Neural cell (in vitro differentiated cells): ENCODE results near the gene ARF5. TPM values are rescaled to one million over a fixed set of nuclear protein-coding genes. Genes with fewer than 3 reads are reported as not detected.
A peak's percentile ranks its signal among the peaks of the same experiment; 100 is the strongest.

Experiments used
- H2AFZ ChIP-seq: fragments of 200-600, 300-800 bp; sonication (generic), shearing (Covaris generic); 2 replicates; pipeline ENCODE4 v1.6.0; 2014; ENCODE audit warnings: low read depth, mild to moderate bottlenecking, antibody characterized with exemption, low read length, moderate library complexity
- H3F3A ChIP-seq: fragments of 200-600 bp; shearing (Covaris generic); 2 replicates; pipeline ENCODE4 v1.6.1; 2016; ENCODE audit warnings: mild to moderate bottlenecking, moderate library complexity, mixed read lengths, antibody characterized with exemption, low read length; ENCODE audit not compliant: insufficient read depth, poor library complexity, severe bottlenecking
- H3K27ac ChIP-seq: fragments of 200-600, 300-800 bp; sonication (generic), shearing (Covaris generic); 2 replicates; pipeline ENCODE4 v1.5.1; 2014; ENCODE audit warnings: mild to moderate bottlenecking, low read length, moderate library complexity
- H3K27me3 ChIP-seq: fragments of 300-800, 200-600 bp; sonication (generic), shearing (Covaris generic); 2 replicates; pipeline ENCODE4 v1.6.0; 2014; ENCODE audit warnings: mild to moderate bottlenecking, low read depth, low read length, moderate library complexity; ENCODE audit not compliant: insufficient read depth
- H3K36me3 ChIP-seq: fragments of 300-800, 200-600 bp; sonication (generic), shearing (Covaris generic); 2 replicates; pipeline ENCODE4 v1.5.1; 2014; ENCODE audit warnings: mild to moderate bottlenecking, antibody characterized with exemption, low read length, moderate library complexity; ENCODE audit not compliant: insufficient read depth
- H3K4me2 ChIP-seq: fragments of 300-800, 200-600 bp; sonication (generic), shearing (Covaris generic); 2 replicates; pipeline ENCODE4 v1.6.0; 2014; ENCODE audit warnings: mild to moderate bottlenecking, low read length
- H3K4me3 ChIP-seq: fragments of 300-800, 200-600 bp; sonication (generic), shearing (Covaris generic); 2 replicates; pipeline ENCODE4 v1.5.1; 2014; ENCODE audit warnings: mild to moderate bottlenecking, low read length, moderate library complexity
- H3K79me2 ChIP-seq: fragments of 200-600 bp; shearing (Covaris generic); replicated peaks from 2 replicates; pipeline ENCODE4 v1.6.0; 2014; ENCODE audit warnings: mild to moderate bottlenecking, low read length, moderate library complexity; ENCODE audit not compliant: insufficient read depth
- H3K9ac ChIP-seq: fragments of 300-800, 200-600 bp; sonication (generic), shearing (Covaris generic); 2 replicates; pipeline ENCODE4 v1.6.1; 2016; ENCODE audit warnings: mild to moderate bottlenecking, low read length, mixed read lengths
- H3K9me2 ChIP-seq: fragments of 200-600 bp; shearing (Covaris generic); 2 replicates; pipeline ENCODE4 v1.6.1; 2016; ENCODE audit warnings: mild to moderate bottlenecking, low read length, mixed read lengths; ENCODE audit not compliant: insufficient read depth
- H3K9me3 ChIP-seq: fragments of 200-600, 300-800 bp; sonication (generic), shearing (Covaris generic); 2 replicates; pipeline ENCODE4 v1.6.1; 2016; ENCODE audit warnings: mild to moderate bottlenecking, mixed run types, low read length, moderate library complexity, mixed read lengths
- H4K20me1 ChIP-seq: fragments of 200-600 bp; shearing (Covaris generic); 2 replicates; pipeline ENCODE4 v1.6.1; 2016; ENCODE audit warnings: mild to moderate bottlenecking, mixed run types; ENCODE audit not compliant: insufficient read depth
- EP300 ChIP-seq: fragments of 450-650 bp; conservative IDR thresholded peaks from 2 replicates; pipeline ENCODE4 v1.6.1; 2014; ENCODE audit warnings: antibody characterized with exemption, mild to moderate bottlenecking, moderate library complexity; ENCODE audit not compliant: poor library complexity, severe bottlenecking
- EZH2 ChIP-seq: fragments of 200-600, 300-800 bp; shearing (Covaris generic), sonication (generic); IDR thresholded peaks from 2 replicates; pipeline ENCODE4 v1.6.1; 2014; ENCODE audit warnings: antibody characterized with exemption, low read length, borderline replicate concordance, mild to moderate bottlenecking; ENCODE audit not compliant: insufficient read depth, poor library complexity, severe bottlenecking
- MXI1 ChIP-seq: fragments of 450-650 bp; conservative IDR thresholded peaks from 2 replicates; pipeline ENCODE4 v1.6.1; 2014; ENCODE audit warnings: antibody characterized with exemption, mild to moderate bottlenecking; ENCODE audit not compliant: poor library complexity, severe bottlenecking
- POLR2AphosphoS5 ChIP-seq: IDR thresholded peaks from 2 replicates; pipeline ENCODE4 v1.6.1; 2012
- RAD21 ChIP-seq: fragments of 450-650 bp; conservative IDR thresholded peaks from 2 replicates; pipeline ENCODE4 v1.6.1; 2014; ENCODE audit warnings: antibody characterized with exemption, mild to moderate bottlenecking, moderate library complexity
- SMC3 ChIP-seq: fragments of 450-650 bp; conservative IDR thresholded peaks from 2 replicates; pipeline ENCODE4 v1.6.1; 2014; ENCODE audit warnings: antibody characterized with exemption, mild to moderate bottlenecking, moderate library complexity; ENCODE audit not compliant: poor library complexity
- TAF1 ChIP-seq: IDR thresholded peaks from 2 replicates; pipeline ENCODE4 v1.6.1; 2012; ENCODE audit warnings: low read depth
- polyA plus RNA-seq: library from polyadenylated mRNA; depleted of rRNA; stranded (reverse); fragments of >200 nt; gene quantifications from 2 replicates; pipeline ENCODE4 v1.2.3, GENCODE V29; 2014
- TF ChIP-seq, protein P1 (sequence below): fragments of 450-650 bp; IDR thresholded peaks from 2 replicates; pipeline ENCODE4 v1.5.1; 2014; ENCODE audit warnings: antibody characterized with exemption, mild to moderate bottlenecking, moderate library complexity; ENCODE audit not compliant: poor library complexity, severe bottlenecking
- TF ChIP-seq, protein P2 (sequence below): IDR thresholded peaks from 2 replicates; pipeline ENCODE4 v1.6.1; 2012; ENCODE audit warnings: borderline replicate concordance

ARF5 gene
- polyA plus RNA-seq, 1 donor from 2014 or later = 582 TPM

DNA sequence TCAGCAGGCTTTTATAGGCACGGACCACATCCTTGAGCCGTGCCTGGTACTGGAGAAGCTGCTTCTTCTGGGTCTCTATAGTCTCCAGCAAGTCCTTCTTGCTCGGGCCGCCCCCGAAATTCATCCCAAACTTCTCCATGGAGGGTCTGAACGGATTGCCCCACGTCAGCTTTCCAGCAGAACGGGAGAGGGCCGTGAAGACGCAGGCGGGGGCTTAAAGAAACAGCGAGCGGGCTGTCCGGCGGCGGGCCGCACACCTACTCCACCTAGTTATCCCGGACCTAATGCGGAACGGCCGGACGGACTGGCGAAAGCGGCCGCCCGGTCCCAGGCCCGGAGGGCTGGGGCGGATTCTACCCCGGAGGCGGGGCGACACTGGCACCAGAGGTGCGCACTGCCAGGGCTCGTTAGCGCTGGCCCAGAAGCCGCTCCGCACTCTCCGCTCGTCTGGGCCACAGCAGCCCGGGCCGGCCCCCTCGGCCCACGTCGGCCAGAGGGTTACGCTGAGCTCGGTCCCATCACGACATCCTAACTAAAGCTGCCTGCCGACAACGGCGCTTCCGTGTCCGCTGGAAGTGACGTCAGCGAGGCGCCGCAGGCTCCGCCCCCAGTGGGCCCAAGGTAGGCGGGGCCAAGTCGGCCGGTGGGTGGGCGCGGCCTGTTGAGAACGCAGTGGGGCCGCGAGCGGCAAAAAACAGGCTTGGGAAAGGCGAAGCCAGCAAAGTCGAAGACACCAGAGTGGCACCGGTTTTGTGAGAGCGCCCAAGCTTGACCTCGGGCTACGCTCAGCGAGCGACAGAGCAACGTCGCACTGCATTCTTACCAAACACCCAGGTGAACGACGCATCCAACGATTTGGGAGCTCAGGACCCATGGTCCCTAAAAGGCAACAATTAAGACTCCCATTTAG, 2.9 kb upstream of the ARF5 start, which contains the start of gene GCC1:
Gene GCC1, minus strand, starts transcription at position 553 of the 910 bp plus-strand sequence. Its CDS starts 414 bp downstream, at position 139.
- Histone ChIP-seq H3K9ac (peak within 1 kb of the TSS; percentile 88), H3K4me2 (peak within 1 kb of the TSS; percentile 95), H3K27ac (peak within 1 kb of the TSS; percentile 49), H4K20me1 (no peaks in the 10 kb centered on the region), H3K36me3 (peaks cover 18% of the 10 kb centered on the region), H2AFZ (peak within 1 kb of the TSS; percentile 61), H3K4me3 (peak within 1 kb of the TSS; percentile 98), H3K79me2 (peaks cover 39% of the 10 kb centered on the region), H3K9me2 (no peaks in the 10 kb centered on the region), H3F3A (no peaks in the 10 kb centered on the region), H3K27me3 (no peaks in the 10 kb centered on the region), H3K9me3 (no peaks in the 10 kb centered on the region)
- TF ChIP-seq RAD21 (no peak), MXI1 (peak; percentile 77), EZH2 (no peak), SMC3 (no peak), POLR2AphosphoS5 (peak; percentile 95), EP300 (peak; percentile 49), TAF1 (no peak)
- TF ChIP-seq, protein P1, sequence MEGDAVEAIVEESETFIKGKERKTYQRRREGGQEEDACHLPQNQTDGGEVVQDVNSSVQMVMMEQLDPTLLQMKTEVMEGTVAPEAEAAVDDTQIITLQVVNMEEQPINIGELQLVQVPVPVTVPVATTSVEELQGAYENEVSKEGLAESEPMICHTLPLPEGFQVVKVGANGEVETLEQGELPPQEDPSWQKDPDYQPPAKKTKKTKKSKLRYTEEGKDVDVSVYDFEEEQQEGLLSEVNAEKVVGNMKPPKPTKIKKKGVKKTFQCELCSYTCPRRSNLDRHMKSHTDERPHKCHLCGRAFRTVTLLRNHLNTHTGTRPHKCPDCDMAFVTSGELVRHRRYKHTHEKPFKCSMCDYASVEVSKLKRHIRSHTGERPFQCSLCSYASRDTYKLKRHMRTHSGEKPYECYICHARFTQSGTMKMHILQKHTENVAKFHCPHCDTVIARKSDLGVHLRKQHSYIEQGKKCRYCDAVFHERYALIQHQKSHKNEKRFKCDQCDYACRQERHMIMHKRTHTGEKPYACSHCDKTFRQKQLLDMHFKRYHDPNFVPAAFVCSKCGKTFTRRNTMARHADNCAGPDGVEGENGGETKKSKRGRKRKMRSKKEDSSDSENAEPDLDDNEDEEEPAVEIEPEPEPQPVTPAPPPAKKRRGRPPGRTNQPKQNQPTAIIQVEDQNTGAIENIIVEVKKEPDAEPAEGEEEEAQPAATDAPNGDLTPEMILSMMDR = no peak
- TF ChIP-seq, protein P2, sequence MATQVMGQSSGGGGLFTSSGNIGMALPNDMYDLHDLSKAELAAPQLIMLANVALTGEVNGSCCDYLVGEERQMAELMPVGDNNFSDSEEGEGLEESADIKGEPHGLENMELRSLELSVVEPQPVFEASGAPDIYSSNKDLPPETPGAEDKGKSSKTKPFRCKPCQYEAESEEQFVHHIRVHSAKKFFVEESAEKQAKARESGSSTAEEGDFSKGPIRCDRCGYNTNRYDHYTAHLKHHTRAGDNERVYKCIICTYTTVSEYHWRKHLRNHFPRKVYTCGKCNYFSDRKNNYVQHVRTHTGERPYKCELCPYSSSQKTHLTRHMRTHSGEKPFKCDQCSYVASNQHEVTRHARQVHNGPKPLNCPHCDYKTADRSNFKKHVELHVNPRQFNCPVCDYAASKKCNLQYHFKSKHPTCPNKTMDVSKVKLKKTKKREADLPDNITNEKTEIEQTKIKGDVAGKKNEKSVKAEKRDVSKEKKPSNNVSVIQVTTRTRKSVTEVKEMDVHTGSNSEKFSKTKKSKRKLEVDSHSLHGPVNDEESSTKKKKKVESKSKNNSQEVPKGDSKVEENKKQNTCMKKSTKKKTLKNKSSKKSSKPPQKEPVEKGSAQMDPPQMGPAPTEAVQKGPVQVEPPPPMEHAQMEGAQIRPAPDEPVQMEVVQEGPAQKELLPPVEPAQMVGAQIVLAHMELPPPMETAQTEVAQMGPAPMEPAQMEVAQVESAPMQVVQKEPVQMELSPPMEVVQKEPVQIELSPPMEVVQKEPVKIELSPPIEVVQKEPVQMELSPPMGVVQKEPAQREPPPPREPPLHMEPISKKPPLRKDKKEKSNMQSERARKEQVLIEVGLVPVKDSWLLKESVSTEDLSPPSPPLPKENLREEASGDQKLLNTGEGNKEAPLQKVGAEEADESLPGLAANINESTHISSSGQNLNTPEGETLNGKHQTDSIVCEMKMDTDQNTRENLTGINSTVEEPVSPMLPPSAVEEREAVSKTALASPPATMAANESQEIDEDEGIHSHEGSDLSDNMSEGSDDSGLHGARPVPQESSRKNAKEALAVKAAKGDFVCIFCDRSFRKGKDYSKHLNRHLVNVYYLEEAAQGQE = peak; percentile 65

DNA sequence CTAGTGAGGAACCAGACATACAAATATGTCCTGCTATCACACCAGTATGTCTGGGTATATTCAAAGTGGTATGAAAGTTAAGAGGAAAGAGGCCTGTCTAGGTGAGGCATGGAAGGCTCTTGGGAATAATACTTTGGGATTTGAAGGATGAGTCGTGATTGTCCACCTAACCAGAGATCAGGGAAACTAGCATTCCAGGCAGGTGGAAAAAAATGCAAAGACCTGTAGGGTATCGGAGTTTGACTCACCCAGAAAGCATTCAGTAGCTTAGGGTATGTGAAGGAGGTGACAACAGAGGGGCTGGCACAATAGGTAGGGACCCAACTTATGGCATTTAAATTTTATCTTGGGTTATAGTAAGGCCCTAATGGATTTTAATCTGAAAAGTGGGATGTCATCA, 1.9 kb upstream of the ARF5 start:
- H4K20me1 ChIP-seq = no peaks in the 10 kb centered on the region
- no peaks in the 10 kb centered on the region for H3K9me3 ChIP-seq
- peaks cover 14% of the 10 kb centered on the region for H3K36me3 ChIP-seq
- no peak overlapping the region for H3K4me2 ChIP-seq
- no peak overlapping the region for H3K9ac ChIP-seq
- H3F3A ChIP-seq = no peaks in the 10 kb centered on the region
- H3K27me3 ChIP-seq = no peaks in the 10 kb centered on the region
- H3K79me2 ChIP-seq = peaks cover 34% of the 10 kb centered on the region
- no peak for TF ChIP-seq MXI1
- TF ChIP-seq EZH2 = no peak
- TF ChIP-seq, protein P2 = no peak
- no peak for TF ChIP-seq EP300
- no peak for TF ChIP-seq POLR2AphosphoS5
- TF ChIP-seq SMC3 = no peak
- no peak for TF ChIP-seq TAF1
- no peak for TF ChIP-seq RAD21
- TF ChIP-seq, protein P1 = no peak
- H3K9me2 ChIP-seq = no peaks in the 10 kb centered on the region
- no peak overlapping the region for H3K4me3 ChIP-seq
- no peak overlapping the region for H3K27ac ChIP-seq
- H2AFZ ChIP-seq = no peak overlapping the region
